HEK293T (cell line): ENCODE results near the gene CAVIN4.

ENCODE experiments used
- ARNT ChIP-seq: fragments of 450-650 bp; IDR thresholded peaks from 2 replicates; pipeline ENCODE4 v1.6.1; 2017; ENCODE audit warnings: mild to moderate bottlenecking
- BHLHE40 ChIP-seq: fragments of 450-650 bp; IDR thresholded peaks from 2 replicates; pipeline ENCODE4 v1.6.1; 2016; ENCODE audit warnings: mild to moderate bottlenecking, moderate library complexity, borderline replicate concordance
- CTBP1 ChIP-seq: fragments of 450-650 bp; IDR thresholded peaks from 2 replicates; pipeline ENCODE4 v1.6.1; 2016; ENCODE audit warnings: borderline replicate concordance
- ELF4 ChIP-seq: fragments of 450-650 bp; IDR thresholded peaks from 2 replicates; pipeline ENCODE4 v1.6.1; 2017; ENCODE audit warnings: antibody characterized with exemption
- FOXA1 ChIP-seq: fragments of 450-650 bp; IDR thresholded peaks from 2 replicates; pipeline ENCODE4 v1.6.1; 2016; ENCODE audit warnings: mild to moderate bottlenecking
- FOXK2 ChIP-seq: fragments of 450-650 bp; IDR thresholded peaks from 2 replicates; pipeline ENCODE4 v1.6.1; 2016; ENCODE audit warnings: mild to moderate bottlenecking
- HDGF ChIP-seq: fragments of 450-650 bp; IDR thresholded peaks from 2 replicates; pipeline ENCODE4 v1.6.1; 2017; ENCODE audit warnings: antibody characterized with exemption, borderline replicate concordance
- SP1 ChIP-seq: fragments of 450-650 bp; IDR thresholded peaks from 2 replicates; pipeline ENCODE4 v1.6.1; 2017
- SUZ12 ChIP-seq: fragments of 450-650 bp; IDR thresholded peaks from 2 replicates; pipeline ENCODE4 v1.6.1; 2016; ENCODE audit warnings: mild to moderate bottlenecking
- TARDBP ChIP-seq: fragments of 450-650 bp; IDR thresholded peaks from 2 replicates; pipeline ENCODE4 v1.6.1; 2016
- ZNF384 ChIP-seq: fragments of 450-650 bp; IDR thresholded peaks from 2 replicates; pipeline ENCODE4 v1.6.1; 2016
- TF ChIP-seq, protein P1 (sequence below): fragments of 450-650 bp; IDR thresholded peaks from 2 replicates; pipeline ENCODE4 v1.6.1; 2016

DNA sequence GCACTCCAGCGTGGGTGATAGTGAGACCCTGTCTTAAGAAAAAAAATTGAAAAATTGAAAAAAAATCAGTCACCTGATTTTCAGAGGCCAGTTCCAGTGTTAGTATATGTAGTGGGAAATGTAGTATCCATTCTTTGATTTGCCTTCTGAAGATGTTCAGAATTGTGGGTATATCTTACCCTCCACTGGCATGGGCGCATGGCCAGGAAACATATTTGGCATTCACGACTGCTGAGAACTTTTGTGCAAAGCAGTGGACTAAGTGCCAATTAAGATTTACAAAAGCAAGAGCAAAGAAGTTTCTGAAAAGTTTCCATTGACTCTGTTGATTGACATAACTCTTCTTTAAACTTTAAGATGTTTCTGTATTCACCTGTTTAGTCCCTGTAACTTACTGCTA lies 2.4 kb downstream of the CAVIN4 start:
- TF ChIP-seq BHLHE40 (no peak), HDGF (no peak), SUZ12 (no peak), ARNT (no peak), ELF4 (no peak), FOXK2 (no peak), SP1 (no peak), FOXA1 (no peak), TARDBP (no peak), ZNF384 (no peak), CTBP1 (no peak)
- TF ChIP-seq, protein P1, sequence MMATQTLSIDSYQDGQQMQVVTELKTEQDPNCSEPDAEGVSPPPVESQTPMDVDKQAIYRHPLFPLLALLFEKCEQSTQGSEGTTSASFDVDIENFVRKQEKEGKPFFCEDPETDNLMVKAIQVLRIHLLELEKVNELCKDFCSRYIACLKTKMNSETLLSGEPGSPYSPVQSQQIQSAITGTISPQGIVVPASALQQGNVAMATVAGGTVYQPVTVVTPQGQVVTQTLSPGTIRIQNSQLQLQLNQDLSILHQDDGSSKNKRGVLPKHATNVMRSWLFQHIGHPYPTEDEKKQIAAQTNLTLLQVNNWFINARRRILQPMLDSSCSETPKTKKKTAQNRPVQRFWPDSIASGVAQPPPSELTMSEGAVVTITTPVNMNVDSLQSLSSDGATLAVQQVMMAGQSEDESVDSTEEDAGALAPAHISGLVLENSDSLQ: no peak
